NCI-H446 treated with DMSO at 0.1 percent for 48 hours (cell line): ENCODE measurements around the gene RHBDL2.
"Not testable (repeated sequence)": the region's sequence is repeated elsewhere in the genome, so short reads cannot be mapped to it uniquely, and the experiment has no call there.

Experiments
- DNase-seq: peaks from one replicate; lab custom pipeline; 2025; lab: John Stamatoyannopoulos, UW

RHBDL2 gene, protein sequence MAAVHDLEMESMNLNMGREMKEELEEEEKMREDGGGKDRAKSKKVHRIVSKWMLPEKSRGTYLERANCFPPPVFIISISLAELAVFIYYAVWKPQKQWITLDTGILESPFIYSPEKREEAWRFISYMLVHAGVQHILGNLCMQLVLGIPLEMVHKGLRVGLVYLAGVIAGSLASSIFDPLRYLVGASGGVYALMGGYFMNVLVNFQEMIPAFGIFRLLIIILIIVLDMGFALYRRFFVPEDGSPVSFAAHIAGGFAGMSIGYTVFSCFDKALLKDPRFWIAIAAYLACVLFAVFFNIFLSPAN

GRCh38 chr1:38941527-38942019 is at the start of gene RHBDL2:
Gene RHBDL2, minus strand, starts transcription at chr1:38941830. Its CDS starts 22,618 bp downstream, at chr1:38919212.
- DNase-seq, result no peak

DNA sequence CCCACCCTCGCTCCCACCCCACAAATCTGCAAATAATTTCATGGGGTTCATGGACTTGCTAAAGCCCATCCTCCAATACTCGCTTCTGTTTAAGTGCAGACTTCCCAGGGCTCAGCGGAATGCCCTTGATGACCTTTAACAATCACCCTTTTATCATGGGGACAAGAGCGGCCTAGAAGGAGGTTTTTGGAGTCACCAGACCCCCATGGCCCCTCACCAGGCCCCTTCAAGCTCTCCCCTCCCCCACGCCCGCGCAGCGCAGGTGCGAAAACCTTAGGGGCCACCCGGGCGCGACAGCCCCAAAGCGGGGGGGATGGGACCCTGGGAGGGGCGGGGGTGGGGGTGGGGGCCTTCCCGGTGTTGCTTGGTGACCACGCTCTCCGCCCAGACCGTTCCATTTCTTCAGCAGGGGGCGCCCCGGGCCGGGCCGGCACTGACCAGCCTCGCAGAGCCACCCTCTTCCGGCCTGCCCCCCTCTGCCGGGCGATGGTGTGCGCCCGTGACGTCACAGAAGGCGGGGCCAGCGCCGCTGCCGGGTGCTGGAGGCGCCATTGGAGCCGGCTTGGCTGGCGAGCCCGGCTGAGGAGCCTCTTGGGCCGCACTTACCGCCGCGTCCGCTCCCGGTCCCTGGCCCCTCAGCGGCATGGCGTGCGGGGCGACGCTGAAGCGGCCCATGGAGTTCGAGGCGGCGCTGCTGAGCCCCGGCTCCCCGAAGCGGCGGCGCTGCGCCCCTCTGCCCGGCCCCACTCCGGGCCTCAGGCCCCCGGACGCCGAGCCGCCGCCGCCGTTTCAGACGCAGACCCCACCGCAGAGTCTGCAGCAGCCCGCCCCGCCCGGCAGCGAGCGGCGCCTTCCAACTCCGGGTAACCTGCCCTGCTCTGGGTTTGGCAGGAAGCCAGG is 49.4 kb upstream of the RHBDL2 start, which contains the start of gene AKIRIN1:
TSS of gene AKIRIN1 (plus strand) at position 539 of the 900 bp plus-strand sequence. CDS start at position 644, 105 bp downstream.
- DNase-seq, result peak; percentile 95

DNA sequence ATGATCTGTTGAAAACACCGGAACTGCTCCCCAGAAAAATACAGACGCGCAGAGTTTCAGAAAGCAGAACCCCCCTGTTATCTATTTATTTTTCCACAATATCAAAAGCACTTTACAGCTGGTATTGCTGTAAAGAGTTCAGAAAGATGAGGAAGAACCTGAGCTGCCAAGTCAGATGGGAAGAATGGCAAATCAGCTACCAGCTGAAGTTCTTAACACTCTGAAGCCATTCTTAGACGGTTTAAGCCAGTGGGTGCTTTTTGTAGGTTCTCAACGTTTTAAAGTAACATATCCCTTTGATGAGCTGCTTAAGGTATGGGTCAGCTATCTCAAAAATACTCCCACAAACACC is 48.7 kb upstream of the RHBDL2 start:
- no peak for DNase-seq

DNA sequence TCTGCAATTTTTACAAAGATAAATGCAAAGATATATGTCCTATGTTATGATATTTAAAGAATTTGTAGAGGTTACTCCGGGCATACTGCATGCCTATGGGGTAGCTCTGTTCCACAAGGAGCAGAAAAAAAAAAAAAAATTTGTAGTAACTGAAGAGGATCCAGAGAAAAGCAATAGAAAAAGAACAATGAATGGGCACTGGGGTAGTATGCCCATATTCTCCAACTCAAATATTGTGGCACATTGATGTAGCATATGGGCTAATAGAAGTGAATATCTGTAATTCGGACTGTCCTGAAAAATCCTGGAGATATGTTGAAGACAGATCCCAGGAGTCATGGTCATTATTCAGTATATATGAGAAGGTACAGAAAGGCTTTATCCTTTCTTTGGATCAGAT is 48.3 kb upstream of the RHBDL2 start:
- no peak for DNase-seq

DNA sequence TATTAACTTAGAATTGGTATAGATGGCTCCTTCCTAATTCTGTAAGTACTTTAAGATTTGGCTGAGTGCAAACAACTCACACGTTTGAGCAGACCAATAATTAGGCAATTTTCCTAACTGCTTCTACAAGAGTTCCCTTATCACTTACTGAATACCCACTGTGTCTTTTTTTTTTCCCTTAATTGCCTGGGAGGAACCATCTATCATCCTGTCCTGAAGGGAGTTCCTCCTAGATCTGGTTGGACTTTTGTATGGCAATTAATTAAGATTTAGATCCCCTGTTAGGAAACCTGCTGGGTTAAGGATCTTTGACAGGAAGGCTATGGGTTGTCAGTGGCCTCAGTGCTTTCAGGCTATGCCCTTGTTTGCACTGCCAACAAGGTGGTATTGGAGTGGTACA is 37.8 kb upstream of the RHBDL2 start:
- DNase-seq, result not testable (repeated sequence)

DNA sequence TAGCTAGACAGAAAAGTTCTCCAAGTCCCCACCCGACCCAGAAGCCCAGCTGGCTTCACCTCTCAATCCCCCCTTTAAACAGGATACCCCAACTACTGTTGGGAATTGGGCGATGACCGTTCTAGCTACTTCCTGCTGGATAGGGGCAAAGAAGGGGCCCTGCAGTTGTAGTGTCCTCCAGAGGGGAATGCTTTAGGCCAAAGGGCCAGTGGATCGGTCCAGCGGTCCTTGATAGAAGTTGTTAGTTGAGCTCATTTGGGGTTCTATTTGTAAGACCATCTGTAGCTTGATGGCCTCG is 36.6 kb upstream of the RHBDL2 start:
- DNase-seq, result not testable (repeated sequence)

DNA sequence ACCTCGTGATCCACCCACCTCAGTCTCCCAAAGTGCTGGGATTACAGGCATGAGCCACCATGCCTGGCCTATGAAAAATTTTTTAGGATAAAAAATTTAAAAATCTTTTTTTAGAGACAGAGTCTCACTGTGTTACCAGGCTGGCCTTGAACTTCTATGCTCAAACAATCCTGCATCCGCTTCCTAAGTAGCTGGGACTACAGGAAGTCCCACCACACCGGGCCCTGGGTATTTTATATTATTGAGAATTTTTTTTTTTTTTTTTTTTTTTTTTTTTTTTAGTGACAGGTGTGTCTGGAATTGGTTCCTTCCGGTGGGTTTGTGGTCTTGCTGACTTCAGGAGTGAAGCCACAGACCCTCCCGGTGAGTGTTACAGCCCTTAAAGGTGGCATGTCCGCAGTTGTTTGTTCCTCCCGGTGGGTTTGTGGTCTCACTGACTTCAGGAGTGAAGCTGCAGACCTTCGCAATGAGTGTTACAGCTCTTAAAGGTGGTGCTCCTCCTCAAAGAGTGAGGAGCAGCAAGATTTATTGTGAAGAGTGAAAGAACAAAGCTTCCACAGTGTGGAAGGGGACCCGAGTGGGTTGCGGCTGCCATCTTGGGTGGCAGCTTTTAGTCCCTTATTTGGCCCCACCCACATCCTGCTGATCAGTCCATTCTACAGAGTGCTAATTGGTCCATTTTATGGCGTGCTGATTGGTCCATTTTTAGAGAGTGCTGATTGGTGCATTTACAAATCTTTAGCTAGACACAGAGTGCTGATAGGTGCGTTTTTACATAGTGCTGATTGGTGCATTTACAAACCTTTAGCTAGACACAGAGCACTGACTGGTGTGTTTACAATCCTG is 36.0 kb upstream of the RHBDL2 start:
- DNase-seq, result not testable (repeated sequence)

GRCh38 chr1:38973659-38974437 is 32.2 kb upstream of the RHBDL2 start:
- DNase-seq, result no peak

- DNase-seq, result not testable (repeated sequence)
These were observed 31.5 kb upstream of the RHBDL2 start for GRCh38 chr1:38973145-38973544.

GRCh38 chr1:38964140-38964548 is 22.5 kb upstream of the RHBDL2 start:
- DNase-seq, result no peak

GRCh38 chr1:38962560-38962959 is 20.9 kb upstream of the RHBDL2 start:
- no peak for DNase-seq

GRCh38 chr1:38962113-38962512 is 20.5 kb upstream of the RHBDL2 start:
- DNase-seq, result no peak

GRCh38 chr1:38958967-38959366 is 17.3 kb upstream of the RHBDL2 start:
- no peak for DNase-seq

DNA sequence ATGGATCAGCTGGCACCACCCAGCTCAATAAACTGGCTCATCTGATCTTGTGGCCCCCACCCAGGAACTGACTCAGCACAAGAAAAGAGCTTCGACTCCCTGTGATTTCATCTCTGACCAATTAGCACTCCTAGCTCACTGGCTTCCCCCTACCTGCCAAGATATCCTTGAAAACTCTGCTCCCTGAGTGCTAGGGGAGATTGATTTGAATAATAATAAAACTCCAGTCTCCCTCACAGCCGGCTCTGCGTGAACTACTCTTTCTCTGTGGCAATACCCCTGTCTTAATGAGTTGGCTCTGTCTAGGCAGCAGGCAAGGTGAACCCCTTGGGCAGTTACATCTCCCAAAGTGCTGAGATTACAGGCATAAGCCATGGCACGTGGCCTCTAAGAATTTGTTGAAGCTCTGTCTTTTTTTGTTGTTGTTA is 11.8 kb upstream of the RHBDL2 start:
- no peak for DNase-seq

GRCh38 chr1:38950553-38950952 is 8.9 kb upstream of the RHBDL2 start:
- no peak for DNase-seq

DNA sequence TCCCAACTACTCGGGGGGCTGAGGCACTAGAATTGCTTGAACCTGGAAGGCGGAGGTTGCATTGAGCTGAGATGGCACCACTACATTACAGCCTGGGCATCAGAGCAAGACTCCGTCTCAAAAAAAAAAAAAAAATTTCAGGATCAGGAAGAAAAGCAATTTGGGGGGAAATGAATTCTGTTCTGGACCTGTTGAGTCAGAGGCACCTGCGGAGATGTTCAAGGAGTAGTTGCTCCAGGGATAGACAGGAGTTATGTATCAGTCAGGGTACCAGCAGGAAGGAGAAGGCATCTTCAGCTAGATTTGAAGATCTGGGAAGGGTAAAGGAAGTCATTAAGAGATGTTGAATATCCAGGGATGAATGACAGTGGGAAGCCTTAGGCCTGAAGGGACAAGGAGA is 2.9 kb upstream of the RHBDL2 start:
- DNase-seq, result no peak

DNA sequence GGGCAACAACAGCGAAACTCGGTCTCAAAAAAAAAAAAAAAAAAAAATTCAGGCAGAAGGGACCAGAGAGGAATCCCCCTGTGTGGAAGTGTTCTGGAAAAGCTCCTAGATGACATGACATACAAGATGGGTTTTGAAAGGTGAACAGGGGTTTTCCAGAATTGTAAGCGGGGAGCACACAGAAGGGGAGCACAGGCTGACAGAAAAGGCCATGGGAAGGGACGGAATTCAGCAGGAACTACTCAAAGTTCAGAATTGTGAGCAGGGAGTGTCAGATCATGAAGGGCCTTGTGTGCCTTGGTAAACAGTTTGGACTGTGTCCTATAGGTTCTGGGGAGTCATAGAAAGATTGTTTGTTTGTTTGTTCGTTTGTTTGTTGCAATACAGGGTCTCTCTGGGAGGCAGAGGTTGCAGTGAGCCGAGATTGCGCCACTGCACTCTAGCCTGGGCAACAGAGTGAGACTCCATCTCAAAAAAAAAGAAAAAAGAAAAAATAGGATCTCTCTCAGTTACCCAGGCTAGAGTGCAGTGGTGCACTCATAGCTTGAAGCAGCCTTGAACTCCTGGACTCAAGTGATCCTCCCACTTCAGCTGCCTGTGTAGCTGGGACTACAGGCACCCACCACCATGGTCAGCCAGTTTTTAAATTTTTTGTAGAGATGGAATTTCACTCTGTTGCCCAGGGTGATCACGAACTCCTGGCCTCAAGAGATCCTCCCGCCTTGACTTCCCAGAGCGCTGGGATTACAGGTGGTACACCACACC is 1.2 kb upstream of the RHBDL2 start:
- no peak for DNase-seq

GRCh38 chr1:38941093-38941492 is 537 bp downstream of the RHBDL2 start:
- DNase-seq, result no peak

DNA sequence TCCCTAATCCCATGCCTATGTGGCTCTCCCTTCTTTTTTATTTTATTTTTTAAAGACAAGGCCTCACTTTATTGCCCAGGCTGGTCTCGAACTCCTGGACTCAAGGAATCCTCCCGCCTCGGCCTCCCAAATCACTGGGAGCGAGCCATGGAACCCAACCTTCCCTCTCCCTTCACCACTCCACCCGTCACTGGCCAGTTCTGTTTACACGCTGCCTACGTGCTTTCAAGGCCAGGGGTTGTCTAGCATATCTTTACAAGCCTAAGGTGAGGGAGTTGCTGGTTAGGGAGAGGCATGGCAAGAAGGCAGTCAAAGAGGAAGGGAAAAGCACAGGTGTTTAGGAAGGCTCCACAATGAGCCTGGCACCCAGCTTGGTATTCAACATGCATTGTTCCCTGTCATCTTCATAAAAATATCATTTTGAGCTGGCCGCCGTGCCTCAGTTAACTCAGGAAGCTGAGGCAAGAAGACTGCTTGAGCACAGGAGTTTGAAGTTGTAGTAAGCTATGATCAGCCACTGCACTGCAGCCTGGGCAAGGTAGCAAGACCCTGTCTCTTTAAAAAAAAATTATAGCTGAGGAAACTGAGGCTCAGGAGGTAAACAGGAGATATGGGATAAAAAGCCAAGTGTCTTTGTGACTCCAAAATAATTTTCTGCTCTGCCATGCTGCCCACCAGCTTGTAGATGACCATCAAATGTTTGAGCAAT is 1.1 kb downstream of the RHBDL2 start:
- no peak for DNase-seq

DNA sequence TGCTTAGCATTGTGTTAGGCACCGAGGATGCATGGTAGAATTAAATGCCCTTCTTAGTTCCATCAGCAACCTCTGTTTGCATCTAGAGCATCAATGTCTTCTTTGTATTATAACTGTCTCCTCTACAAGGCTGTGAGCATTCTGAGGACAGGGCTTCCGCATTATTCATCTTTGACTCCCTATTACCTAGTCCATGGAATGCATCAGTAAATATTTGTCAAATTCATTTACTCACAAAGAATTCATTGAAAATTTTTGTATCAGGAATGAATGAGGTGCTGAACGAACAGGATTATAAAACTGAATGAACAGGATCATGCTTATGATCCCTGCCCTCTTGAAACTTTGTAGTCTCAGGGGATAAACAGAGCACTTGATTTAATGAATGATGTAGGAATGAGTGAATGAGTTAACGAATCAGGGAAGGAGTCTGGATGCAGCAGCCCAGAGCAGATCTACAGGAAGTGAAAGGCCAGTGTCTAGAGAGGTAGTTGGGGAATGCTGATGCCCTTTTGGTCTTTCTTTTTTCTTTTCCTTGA is 2.8 kb downstream of the RHBDL2 start:
- no peak for DNase-seq
